Superior temporal gyrus (tissue), 1 donor: ENCODE data around the gene PELI1.
"Not testable (repeated sequence)": the region's sequence is repeated elsewhere in the genome, so short reads cannot be mapped to it uniquely, and the experiment has no call there.

Source experiments
- DNase-seq: peaks from one replicate; pipeline ENCODE4 v3.0.0-alpha.2; 2016; ENCODE audit errors: extremely low spot score

Gene PELI1

GRCh38 chr2:64086347-64087082, 57.7 kb downstream of the PELI1 start:
- no peak for DNase-seq

GRCh38 chr2:64085936-64086335, 58.3 kb downstream of the PELI1 start:
- DNase-seq: no peak

DNA sequence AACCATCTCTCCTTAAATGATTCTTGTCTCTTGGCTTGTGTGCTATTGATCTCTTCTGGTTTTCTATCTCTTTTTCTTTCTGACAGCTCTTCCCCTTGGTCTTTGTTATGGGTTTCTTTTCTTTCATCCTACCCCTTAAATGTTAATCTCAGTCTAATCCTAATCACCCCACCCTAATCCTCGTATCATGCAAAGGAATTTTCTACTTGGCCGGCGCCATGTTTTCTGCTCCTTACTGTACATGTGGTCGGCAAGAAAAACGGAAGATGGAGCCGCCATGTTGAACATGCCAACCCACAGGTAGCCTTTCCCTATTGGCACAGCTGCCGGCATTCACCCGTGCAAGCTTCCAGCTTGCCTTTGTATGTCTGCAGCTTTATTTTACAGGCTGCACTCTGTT, 63.2 kb downstream of the PELI1 start:
- no peak for DNase-seq

GRCh38 chr2:64080179-64080578, 64.0 kb downstream of the PELI1 start:
- no peak for DNase-seq

DNA sequence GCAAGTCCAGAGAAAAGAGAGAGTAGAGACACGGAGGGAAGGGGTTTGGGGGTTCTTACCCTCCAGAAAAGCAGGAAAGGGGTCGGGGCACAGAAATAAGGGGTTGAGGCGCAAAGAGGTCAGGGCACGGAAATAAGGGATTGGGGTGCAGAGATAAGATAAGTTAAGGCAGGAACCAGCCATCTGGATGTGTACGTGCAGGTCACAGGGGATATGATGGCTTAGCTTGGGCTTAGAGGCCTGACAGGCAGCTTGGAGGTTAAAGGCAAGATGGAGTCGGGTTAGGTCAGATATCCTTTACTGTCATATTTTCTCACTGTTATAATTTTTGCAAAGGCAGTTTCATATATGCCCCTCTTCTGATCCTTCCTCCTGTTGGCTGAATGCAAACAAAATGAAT, 64.5 kb downstream of the PELI1 start:
- DNase-seq: not testable (repeated sequence)

DNA sequence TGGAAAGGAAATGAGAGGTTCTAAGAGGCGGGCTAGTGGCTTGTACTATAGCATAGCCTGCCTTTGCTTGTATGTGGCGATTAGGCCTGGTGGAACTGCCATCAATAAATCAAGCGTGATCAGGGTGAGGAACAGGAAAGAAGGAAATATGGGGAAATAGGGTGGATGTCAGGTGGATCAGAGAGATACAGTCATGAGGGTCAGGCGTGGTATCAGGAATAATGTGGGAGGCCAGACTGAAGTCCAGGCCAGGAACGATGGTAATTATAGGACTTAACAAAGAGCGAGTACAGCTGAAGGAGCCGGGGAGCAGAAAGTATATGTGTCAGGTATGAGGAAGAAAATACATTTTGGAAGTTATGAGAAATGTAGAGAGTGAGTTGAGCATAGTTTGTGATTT, 67.4 kb downstream of the PELI1 start:
- not testable (repeated sequence) for DNase-seq

DNA sequence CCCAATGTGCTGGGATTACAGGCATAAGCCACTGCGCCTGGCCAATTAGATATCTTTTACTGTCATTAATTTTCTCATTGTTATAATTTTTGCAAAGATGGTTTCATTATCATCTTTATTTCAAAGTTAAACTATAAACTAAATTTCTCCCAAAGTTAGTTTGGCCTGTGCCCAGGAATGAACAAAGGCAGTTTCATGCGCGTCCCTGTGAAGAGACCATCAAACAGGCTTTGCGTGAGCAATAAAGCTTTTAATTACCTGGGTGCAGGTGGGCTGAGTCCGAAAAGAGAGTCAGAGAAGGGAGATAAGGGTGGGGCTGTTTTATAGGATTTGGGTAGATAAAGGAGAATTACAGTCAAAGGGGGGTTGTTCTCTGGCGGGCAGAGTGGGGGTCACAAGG, 69.6 kb downstream of the PELI1 start:
- DNase-seq: not testable (repeated sequence)

DNA sequence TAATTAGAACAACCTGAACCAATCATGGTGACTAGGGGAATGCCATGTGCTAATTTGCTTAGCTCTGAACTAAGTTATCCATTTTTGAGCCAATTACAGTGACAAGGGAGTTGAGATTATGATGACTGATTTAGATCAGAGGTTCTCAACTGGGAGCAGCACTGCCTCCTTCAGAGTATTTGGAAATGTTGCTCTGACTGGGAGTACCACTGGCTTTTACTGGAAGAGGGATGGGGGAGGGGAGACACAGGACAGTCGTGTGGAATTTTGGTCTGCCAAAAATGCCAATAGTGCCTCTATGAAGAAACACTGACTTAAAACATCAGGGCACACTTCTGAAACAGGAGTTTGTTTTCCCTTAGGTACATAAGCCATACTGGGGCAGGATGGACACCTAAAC, 76.9 kb downstream of the PELI1 start:
- no peak for DNase-seq

DNA sequence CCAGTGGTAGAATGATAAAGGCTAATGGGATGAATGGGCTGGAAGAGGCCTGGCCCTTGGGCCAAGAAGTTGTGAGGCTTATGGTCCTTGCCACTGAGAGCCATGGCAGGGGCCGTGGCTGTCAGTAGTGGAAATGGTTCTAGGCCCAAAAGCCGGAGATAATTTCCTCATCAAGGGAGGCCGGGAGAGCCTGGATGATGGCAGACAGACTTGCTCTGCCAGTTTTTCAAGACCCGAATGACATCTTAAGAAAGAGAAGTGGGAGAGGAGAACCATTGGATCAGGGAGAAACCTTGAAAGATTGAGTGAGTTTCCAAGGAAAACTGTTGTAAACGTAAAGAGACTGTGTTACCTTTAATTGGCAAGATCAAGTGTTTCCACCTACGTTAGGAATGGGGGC, 78.7 kb downstream of the PELI1 start:
- DNase-seq: no peak

DNA sequence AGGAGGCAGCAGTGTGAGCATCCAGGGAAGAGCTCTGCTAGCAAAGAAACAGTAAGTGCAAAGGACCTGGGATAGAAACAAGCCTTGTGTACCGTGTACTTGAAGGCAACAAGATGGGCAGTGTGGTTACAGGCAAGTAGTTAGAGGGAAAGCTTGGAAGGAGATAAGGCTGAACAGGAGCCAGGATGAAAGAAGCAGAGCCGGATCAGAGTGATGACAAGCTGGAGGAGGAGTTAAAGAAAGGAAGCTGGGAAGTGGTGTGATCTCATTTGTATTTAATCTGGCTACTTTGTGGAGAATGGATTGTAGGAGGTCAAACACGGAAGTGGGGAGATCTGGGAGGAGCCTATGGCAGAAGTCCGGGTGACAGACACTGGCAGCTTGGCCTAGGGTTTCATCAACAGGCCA, 80.3 kb downstream of the PELI1 start:
- DNase-seq: peak; percentile 35

GRCh38 chr2:64063454-64063853, 80.8 kb downstream of the PELI1 start:
- DNase-seq: no peak

GRCh38 chr2:64062840-64063239, 81.4 kb downstream of the PELI1 start:
- DNase-seq: no peak

- DNase-seq: no peak
These were observed 85.0 kb downstream of the PELI1 start for GRCh38 chr2:64059270-64059669.

- DNase-seq: no peak
These were observed 88.2 kb downstream of the PELI1 start for GRCh38 chr2:64056021-64056420.

GRCh38 chr2:64054161-64054915, 89.9 kb downstream of the PELI1 start:
- no peak for DNase-seq

DNA sequence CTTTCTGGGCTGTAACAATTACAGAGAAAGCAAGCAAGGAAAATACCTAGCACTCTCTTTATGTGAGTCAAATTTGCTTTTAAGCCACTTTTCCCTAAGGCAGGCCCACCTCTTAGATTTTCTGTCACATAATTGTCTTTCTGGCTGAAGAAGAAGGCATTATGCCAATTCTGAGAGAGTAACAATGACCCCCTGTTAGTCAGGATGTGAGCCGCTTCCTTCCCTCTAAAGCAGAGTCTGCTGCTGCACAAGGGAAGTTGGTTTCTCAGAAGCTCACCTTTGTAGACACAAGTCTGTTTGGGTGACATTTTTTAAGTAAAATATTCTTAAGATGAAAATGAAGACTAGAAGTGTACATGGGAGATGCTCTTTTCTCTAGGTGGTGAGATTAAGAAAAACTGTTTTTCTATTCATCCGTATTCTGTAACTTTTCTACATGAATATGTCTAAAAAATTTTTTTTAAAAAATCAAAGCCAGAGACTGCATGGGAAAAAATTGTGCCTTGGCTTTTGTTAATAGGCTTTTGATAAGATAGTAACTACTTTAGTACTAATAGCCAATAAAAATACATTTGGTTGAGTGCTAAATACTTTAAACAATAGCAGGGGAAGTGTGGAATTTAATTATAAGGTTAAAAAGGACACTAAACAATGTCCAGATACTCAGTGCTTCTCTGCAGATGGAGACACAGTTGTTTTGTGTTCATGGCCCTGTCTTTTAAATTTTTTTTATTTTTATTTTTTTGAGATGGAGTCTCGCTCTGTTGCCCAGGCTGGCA, 91.6 kb downstream of the PELI1 start:
- DNase-seq: peak; percentile 42

- peak; percentile 89 for DNase-seq
These were observed 94.5 kb downstream of the PELI1 start for GRCh38 chr2:64049633-64050220.

DNA sequence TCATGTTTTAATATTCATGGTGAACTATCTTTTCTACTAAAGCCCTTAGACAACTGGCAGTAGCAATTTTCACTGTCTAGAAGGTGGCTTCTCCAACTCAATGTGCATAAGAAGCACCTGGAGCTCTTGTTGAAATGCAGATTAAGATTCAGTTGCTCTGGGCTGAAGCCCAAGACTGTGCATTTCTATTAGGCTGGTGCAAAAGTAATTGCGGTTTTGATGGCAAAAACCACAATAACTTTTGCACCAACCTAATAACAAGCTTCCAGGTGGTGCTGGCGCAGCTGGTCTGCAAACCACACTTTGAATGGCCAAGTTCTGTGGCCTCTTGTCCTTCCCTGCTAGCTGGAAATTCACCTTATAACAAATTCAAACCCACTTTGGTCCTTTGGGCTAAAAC, 98.3 kb downstream of the PELI1 start:
- no peak for DNase-seq
